GM18861 (cell line): ENCODE measurements around the gene ZEB1.
"Not testable (repeated sequence)": the region's sequence is repeated elsewhere in the genome, so short reads cannot be mapped to it uniquely, and the experiment has no call there.

ENCODE experiments used
- ATAC-seq: cut with Tn5 transposase; IDR thresholded peaks from one replicate; pipeline ENCODE4 v1.9.1; 2021; ENCODE audit not compliant: unreplicated experiment

ZEB1 gene

DNA sequence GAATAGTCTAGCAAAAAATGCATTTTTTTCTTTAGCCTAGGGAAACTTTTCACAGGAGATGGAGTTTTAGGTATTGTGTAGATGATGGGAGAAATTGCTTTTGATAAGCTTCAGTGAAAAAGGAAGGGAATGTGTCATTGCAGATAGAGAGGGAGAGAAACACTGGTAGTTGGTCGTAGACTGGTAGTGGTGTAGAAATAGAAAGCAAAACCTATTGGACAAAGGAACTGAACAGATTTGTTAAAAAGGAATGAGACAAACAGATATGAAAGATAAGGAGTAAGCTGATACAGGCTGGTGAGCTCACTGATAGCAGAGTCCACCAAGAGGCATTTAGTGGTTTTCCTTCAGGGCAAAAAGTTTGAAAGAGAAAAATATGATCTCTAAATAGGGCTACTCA is 94.3 kb downstream of the ZEB1 start:
- ATAC-seq = no peak

GRCh38 chr10:31418481-31418880 is 99.5 kb downstream of the ZEB1 start:
- ATAC-seq = no peak

DNA sequence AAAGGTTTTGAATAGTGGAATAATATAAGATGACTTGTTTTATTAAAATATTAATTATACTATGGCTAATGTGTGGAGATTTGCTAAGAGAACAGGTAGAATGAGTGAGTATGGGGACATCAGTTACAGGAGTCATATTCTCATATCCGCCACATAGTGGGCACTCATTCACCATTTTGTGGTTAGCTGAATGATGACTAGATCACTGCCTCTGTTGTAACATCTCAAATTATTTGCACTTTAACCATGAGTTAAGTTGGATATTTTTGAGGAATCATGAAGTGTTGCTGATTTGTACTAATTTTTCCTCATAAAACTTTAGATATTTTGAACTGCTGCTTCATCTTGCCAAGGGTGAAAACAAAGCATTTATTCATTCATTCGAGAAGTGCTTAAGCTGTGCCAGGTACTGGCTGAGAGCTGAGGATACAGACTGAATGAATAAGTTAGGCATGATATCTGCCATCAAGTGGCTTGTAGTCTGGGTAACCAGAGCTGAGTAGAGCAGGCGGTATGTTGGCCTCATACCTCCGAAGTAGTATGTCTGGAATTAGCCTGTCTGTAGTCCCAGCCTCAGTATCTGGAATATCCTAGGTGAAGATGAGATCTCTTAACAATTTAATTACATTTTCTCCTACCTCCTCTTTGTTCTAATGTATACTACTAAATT is 100.5 kb downstream of the ZEB1 start:
- no peak for ATAC-seq

DNA sequence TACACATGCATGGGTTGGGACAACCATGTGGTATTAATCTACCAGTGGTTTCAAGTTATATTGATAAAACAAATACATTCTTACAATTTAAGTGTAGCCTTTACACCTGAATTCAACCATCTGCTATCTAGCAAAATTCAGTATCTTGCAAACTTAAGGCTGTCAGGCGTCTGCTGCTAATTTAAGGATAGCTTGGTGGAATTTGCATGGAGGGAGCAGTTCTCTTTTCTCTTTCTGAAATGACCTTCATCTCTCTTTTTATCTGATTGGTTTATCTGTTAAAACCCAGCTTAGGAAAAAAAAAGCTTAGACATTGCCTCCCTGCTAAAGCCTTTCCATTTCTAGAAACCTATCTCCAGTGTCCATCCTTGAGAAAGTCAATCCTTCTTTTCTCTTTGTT is 102.3 kb downstream of the ZEB1 start:
- no peak for ATAC-seq

DNA sequence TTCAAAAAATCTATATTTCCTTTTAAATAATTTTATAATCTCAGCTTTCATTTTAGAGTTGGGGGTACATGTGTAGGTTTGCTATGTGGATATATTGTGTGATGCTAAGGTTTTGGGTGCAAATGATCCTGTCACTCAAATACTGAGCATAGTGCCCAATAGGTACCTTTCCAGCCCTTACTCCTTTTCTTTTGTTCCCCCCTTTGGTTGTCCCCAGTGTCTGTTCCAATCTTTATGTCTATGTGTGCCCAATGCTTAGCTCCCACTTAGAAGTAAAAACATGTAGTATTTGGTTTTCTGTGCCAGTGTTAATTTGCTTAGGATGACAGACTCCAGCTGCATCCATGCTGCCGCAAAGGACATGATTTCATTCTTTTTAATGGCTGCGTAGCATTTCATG is 103.6 kb downstream of the ZEB1 start:
- no peak for ATAC-seq

GRCh38 chr10:31424473-31424872 is 105.5 kb downstream of the ZEB1 start:
- ATAC-seq = no peak

- no peak for ATAC-seq
Observed at GRCh38 chr10:31426401-31426800, 107.4 kb downstream of the ZEB1 start.

GRCh38 chr10:31427334-31427733 is 108.3 kb downstream of the ZEB1 start:
- ATAC-seq = not testable (repeated sequence)

- ATAC-seq = not testable (repeated sequence)
Observed at GRCh38 chr10:31428499-31428898, 109.5 kb downstream of the ZEB1 start.

DNA sequence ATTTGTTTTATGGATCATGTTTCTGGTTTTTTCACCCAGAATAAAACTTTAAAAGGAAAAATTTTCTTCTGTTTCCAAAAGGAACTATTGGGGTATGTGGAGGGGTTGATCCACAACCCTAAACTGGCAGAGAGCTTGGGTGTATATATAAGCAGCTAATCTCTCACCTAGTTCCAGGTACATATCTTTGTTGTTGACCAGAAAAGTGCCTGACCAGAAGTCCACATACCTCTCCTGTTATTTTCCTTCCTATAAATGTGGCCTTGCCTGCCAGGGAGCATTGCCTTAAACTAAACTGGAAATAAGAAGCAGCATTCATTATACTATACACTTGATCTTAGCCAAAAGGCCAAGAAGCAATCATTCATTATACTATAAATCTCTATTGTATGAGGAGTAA is 112.0 kb downstream of the ZEB1 start:
- no peak for ATAC-seq

DNA sequence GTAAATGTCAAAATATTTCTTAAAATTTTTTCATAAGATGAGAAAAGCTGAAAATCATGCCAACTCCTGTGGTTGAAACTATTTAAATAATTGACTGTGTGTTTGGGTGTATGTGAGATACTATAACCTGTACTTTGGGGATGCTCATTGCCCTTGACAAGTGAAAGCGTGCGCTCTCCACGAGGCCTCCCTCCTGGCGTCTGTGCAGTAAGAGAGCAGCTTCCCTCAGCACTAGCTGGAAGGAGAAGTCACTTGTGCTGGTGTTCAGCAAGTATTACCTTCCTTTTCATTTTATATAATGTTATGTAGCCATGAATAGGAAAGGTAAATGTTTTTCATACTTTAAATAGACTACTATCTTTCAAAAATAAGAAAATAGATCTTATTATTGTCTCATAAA is 118.9 kb downstream of the ZEB1 start:
- ATAC-seq = no peak

GRCh38 chr10:31451766-31452165 is 132.8 kb downstream of the ZEB1 start:
- no peak for ATAC-seq

DNA sequence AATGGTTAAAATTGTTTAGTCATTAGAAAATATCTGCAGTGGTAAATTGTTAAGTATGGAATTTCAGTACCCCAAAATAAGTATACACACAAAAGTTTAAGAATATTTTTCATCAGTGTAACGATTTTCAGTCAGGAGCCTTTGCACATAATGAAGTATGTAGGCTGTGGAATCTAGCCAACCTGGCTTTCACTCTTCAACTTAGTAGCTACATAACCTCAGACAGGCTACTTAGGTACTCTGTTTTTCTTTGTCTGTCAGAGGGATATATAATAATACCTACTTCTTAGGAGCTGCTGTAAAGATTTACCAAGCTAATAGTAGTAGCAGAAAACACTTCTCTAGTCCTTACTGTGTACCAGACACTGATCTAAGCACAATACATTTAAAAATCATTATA is 137.5 kb downstream of the ZEB1 start:
- ATAC-seq = no peak

- no peak for ATAC-seq
Observed at GRCh38 chr10:31457858-31458257, 138.8 kb downstream of the ZEB1 start.

DNA sequence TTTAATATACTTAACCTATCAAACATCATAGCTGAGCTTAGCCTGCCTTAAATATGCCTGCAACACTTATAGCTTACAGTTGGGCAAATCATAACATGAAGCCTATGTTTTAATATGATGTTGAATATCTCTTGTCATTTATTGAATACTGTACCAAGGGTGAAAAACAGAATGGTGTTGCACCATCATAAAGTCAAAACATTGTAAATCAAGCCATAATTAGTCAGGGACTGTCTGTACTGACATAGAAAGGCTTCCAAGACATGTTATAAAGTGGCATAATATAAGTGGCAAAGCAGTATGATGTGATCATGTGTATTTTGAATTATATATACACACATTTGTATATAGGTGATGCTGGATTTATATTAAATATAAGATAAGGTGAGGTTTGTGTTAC is 140.0 kb downstream of the ZEB1 start:
- no peak for ATAC-seq

DNA sequence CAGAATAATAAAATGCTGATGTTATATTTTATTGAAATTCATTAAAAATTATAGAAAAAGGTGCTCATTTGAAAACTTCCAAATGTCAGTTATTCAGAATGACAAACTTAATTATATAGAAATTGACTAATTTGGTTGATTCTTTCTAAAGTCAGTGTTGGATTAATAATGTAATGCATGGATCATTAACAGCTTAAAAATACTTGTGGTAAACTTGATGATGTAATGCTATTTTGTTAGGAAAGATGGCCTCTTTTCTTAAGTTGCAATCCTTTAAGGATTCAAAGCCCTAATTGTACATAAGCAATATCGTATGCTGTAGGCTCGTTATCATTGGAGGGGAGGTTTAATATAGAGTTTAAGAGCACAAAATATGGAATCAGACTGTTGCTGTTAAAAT is 141.2 kb downstream of the ZEB1 start:
- ATAC-seq = no peak

GRCh38 chr10:31464552-31464951 is 145.5 kb downstream of the ZEB1 start:
- no peak for ATAC-seq

DNA sequence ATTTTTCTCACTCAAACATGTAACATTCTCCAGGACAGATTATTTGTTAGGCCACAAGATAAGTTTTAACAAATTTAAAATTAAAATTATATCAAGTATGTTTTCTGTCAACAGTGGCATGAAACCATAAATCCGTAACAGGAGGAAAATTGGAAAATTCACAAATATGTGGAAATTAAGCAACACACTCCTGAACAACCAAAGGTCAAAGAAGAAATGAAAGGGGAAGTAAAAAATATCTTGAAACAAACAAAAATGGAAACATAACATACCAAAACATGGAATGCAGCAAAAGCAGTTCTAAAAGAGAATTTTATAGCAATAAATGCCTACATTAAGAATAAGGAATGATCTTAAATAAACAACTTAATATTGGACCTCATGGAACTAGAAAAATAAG is 147.3 kb downstream of the ZEB1 start:
- ATAC-seq = no peak

DNA sequence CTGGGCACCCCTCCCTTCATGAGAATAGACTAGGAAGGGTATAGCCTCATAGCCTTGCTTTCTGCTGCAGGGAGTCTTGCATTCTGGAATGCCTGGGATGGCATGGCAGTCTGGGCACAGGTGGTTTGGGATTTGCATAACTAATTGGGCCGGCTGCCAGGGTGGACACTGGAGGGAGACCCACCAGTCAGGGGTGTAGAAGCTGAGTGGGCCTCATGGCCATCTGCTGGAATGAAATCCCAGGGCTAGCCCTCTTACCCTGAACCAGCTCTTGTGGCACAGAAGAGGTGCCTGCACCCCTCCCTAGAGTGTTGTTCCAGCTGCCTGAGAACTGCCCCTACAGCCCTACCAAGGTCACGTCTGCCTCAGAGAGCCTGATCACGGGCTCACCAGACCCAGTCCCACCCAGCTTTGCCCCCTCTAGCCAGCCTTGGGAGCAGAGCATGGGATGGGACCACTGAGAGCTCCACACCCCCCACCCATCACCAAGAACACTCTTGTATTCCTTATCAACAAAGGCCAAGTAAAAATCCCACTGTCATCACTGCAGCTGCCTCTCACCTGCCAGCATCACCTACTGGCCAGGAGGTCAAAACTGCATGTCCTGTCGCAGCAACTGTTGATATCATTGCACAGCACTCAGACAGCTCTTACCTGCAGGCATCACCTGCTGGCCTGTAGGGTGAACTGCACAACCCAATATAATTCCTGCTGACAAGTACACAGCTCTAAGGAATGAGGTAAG is 148.9 kb downstream of the ZEB1 start:
- no peak for ATAC-seq

DNA sequence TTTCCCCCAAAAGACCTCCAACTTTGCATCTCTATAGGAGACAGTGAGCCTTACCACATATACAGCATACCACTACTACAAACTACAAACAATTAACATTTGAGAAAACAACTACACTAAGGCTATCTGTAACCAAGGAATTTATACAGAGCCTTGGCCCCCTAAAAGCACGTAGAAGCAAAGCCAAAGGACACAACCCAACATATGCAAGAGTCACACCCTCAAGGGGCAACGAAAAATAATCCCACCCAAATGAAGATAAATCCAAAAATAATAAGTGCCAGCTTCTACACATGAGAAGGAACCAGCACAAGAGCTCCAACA is 149.5 kb downstream of the ZEB1 start:
- no peak for ATAC-seq

DNA sequence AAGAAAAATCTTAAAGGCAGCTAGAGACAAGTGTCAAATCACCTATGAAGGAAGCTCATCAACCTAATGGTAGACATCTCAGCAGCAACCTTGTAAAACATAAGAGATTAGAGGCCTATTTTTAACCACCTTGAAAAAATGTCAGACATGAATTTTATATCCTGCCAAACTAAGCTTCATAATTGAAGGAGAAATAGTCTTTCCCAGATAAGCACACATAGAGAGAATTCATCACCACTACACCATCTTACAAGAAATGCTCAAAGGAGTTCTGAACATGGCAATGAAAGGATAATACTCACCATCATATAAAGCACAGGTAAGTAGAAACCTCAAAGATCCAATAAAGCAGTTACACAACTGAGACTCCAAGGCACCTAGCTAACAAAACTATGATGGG is 156.5 kb downstream of the ZEB1 start:
- no peak for ATAC-seq

DNA sequence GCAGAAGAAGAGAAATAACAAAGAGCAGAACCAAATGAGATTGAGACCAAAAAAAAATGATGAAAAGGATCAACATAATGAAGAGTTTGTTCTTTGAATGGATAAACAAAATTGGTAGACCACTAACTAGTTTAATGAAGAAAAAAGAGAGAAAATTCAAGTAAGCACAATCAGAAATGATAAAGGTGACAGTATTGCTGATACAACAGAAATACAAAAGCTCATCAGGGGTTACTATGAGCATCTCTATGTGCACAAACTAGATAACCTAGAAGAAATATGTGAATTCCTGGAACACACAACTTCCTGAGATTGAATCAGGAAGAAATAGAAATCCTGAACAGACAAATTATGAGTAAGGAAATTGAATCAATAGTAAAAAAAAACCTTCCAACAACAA is 157.1 kb downstream of the ZEB1 start:
- no peak for ATAC-seq

GRCh38 chr10:31477584-31477983 is 158.6 kb downstream of the ZEB1 start:
- no peak for ATAC-seq
